HG03103 (cell line): ENCODE measurements around the gene COL4A2.
"Not testable (repeated sequence)": the region's sequence is repeated elsewhere in the genome, so short reads cannot be mapped to it uniquely, and the experiment has no call there.

Experiments
- ATAC-seq: cut with Tn5 transposase; IDR thresholded peaks from one replicate; pipeline ENCODE4 v1.9.1; 2021; ENCODE audit warnings: low read depth; ENCODE audit not compliant: unreplicated experiment

COL4A2 gene

GRCh38 chr13:110319774-110320509, 12.9 kb downstream of the COL4A2 start:
- no peak for ATAC-seq

GRCh38 chr13:110320645-110321044, 13.6 kb downstream of the COL4A2 start:
- ATAC-seq: no peak

GRCh38 chr13:110321573-110321972, 14.5 kb downstream of the COL4A2 start:
- not testable (repeated sequence) for ATAC-seq

GRCh38 chr13:110322126-110322827, 15.2 kb downstream of the COL4A2 start:
- no peak for ATAC-seq

GRCh38 chr13:110322828-110323171, 15.7 kb downstream of the COL4A2 start:
- ATAC-seq: no peak

GRCh38 chr13:110323172-110323891, 16.2 kb downstream of the COL4A2 start:
- ATAC-seq: no peak

- no peak for ATAC-seq
These were observed 17.1 kb downstream of the COL4A2 start for GRCh38 chr13:110324026-110324749.

- no peak for ATAC-seq
These were observed 19.3 kb downstream of the COL4A2 start for GRCh38 chr13:110326263-110326904.

GRCh38 chr13:110327051-110327721, 20.1 kb downstream of the COL4A2 start:
- ATAC-seq: no peak

GRCh38 chr13:110328573-110328972, 21.5 kb downstream of the COL4A2 start:
- no peak for ATAC-seq

GRCh38 chr13:110329258-110329657, 22.2 kb downstream of the COL4A2 start:
- no peak for ATAC-seq

- no peak for ATAC-seq
These were observed 22.8 kb downstream of the COL4A2 start for GRCh38 chr13:110329798-110330461.

GRCh38 chr13:110330491-110331011, 23.5 kb downstream of the COL4A2 start:
- ATAC-seq: no peak

- no peak for ATAC-seq
These were observed 24.3 kb downstream of the COL4A2 start for GRCh38 chr13:110331362-110331761.

GRCh38 chr13:110332750-110333149, 25.7 kb downstream of the COL4A2 start:
- ATAC-seq: no peak

- ATAC-seq: no peak
These were observed 26.8 kb downstream of the COL4A2 start for GRCh38 chr13:110333837-110334236.

- ATAC-seq: no peak
These were observed 27.2 kb downstream of the COL4A2 start for GRCh38 chr13:110334256-110334655.

- ATAC-seq: no peak
These were observed 27.9 kb downstream of the COL4A2 start for GRCh38 chr13:110334841-110335490.

- no peak for ATAC-seq
These were observed 29.0 kb downstream of the COL4A2 start for GRCh38 chr13:110336108-110336507.
